GM19438 (cell line): ENCODE results near the gene UBE2J1.
"Not testable (repeated sequence)": the region's sequence is repeated elsewhere in the genome, so short reads cannot be mapped to it uniquely, and the experiment has no call there.

Source experiments
- ATAC-seq: cut with Tn5 transposase; IDR thresholded peaks from one replicate; pipeline ENCODE4 v1.9.1; 2021; ENCODE audit warnings: low read depth; ENCODE audit not compliant: unreplicated experiment

The UBE2J1 gene

GRCh38 chr6:89352278-89353117, at the start of gene UBE2J1:
Gene UBE2J1 (minus strand): TSS chr6:89352722. CDS start chr6:89352569, 153 bp downstream.
- ATAC-seq, result peak; percentile 31

GRCh38 chr6:89400912-89401399, 48.4 kb upstream of the UBE2J1 start:
- ATAC-seq, result no peak

- no peak for ATAC-seq
These were observed 47.5 kb upstream of the UBE2J1 start for GRCh38 chr6:89400050-89400449.

- ATAC-seq, result no peak
These were observed 46.4 kb upstream of the UBE2J1 start for GRCh38 chr6:89398762-89399525.

- ATAC-seq, result not testable (repeated sequence)
These were observed 45.4 kb upstream of the UBE2J1 start for GRCh38 chr6:89397884-89398283.

GRCh38 chr6:89393659-89394058, 41.1 kb upstream of the UBE2J1 start:
- no peak for ATAC-seq

- no peak for ATAC-seq
These were observed 40.3 kb upstream of the UBE2J1 start for GRCh38 chr6:89392823-89393222.

GRCh38 chr6:89388846-89389245, 36.3 kb upstream of the UBE2J1 start:
- ATAC-seq, result no peak

- ATAC-seq, result peak; percentile 97
These were observed 35.1 kb upstream of the UBE2J1 start for GRCh38 chr6:89387516-89388201.

GRCh38 chr6:89386917-89387491, 34.5 kb upstream of the UBE2J1 start:
- ATAC-seq, result peak; percentile 22

- no peak for ATAC-seq
These were observed 33.3 kb upstream of the UBE2J1 start for GRCh38 chr6:89385846-89386245.

GRCh38 chr6:89385156-89385667, 32.7 kb upstream of the UBE2J1 start:
- no peak for ATAC-seq

GRCh38 chr6:89381031-89381430, 28.5 kb upstream of the UBE2J1 start:
- no peak for ATAC-seq

- no peak for ATAC-seq
These were observed 26.8 kb upstream of the UBE2J1 start for GRCh38 chr6:89379281-89379680.

GRCh38 chr6:89378628-89379027, 26.1 kb upstream of the UBE2J1 start:
- no peak for ATAC-seq

- ATAC-seq, result peak; percentile 76
These were observed 23.1 kb upstream of the UBE2J1 start for GRCh38 chr6:89375427-89376267.

- peak; percentile 51 for ATAC-seq
These were observed 20.0 kb upstream of the UBE2J1 start for GRCh38 chr6:89372506-89372901.

- peak; percentile 57 for ATAC-seq
These were observed 19.5 kb upstream of the UBE2J1 start for GRCh38 chr6:89371849-89372505.

- no peak for ATAC-seq
These were observed 16.5 kb upstream of the UBE2J1 start for GRCh38 chr6:89368999-89369398.
